COLO668 (cell line): ENCODE data around the gene KLK13.

Experiments used
- DNase-seq: peaks from one replicate; lab custom pipeline; 2025; ENCODE audit not compliant: unreplicated experiment; lab: John Stamatoyannopoulos, UW

KLK13 gene

DNA sequence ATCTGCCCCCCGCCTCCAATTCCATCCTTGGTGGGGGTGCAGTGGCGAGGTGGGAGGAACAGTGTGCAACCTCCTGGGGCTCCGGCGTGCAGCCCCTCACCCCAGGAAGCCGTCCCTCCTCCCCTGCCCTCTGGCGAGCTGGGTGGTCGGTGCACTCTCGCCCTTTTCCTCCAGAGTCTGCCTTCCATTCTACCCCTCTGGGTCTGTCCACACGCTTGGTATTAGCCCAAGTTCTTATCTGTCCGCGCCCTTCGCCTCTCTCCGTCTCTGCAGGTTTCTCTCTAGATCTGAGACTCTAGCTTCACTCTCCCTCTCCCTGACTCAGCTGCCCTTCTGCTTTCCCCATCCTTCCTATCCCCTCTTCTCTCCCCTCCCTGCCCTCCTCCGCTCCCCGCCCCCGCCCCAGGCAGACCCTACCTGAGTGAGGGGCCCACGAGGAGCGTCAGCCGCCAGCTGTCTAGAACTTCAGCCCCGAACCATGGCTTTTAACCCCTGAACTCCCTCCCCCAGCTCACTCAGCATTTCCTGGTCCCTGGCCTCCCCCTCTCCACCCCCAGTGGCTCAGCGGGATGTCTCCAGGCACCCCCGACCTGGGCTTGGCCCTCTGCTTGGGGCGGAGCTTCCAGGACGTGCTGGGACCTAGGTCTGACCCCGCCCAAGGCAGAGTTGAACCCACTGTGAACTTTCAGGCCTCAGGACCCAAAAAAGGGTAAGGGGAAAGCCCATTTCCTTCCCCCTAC is 499 bp upstream of the KLK13 start:
- DNase-seq: no peak

DNA sequence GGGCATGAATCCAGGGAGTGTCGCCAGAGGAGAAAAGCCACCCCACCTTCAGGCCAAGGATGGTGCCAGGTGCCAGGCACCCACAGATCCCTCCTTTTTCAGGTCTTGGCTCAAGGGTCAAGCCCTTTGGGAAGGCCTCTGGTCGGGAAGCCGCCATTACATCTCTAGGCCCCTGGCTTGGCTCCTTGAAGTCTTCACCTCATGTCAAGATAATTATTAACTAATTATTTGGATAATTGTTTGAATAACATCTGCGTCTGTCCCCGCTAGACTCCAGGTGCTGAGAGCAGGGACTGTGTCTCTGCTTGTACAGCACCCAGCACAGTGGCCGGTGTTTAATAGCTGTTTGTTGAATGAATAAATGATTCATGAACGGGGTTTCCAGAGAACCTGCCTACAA is 1.2 kb downstream of the KLK13 start:
- DNase-seq: no peak

DNA sequence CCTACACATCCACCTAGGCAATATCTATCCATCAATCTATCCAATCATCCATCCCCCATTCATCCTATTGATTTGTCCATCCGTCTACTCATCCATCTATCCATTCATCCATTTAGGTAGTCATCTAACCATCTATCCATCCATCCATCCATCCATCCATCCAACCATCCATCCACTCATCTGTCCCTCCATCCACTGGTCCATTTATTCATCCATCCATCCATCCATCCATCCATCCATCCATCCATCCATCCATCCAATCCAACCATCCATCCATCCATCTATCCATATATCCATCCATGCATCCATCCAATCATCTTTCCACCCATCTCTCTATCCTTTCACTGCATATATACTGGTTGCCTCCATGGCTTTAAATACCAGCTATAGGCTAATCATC is 3.9 kb downstream of the KLK13 start:
- no peak for DNase-seq

DNA sequence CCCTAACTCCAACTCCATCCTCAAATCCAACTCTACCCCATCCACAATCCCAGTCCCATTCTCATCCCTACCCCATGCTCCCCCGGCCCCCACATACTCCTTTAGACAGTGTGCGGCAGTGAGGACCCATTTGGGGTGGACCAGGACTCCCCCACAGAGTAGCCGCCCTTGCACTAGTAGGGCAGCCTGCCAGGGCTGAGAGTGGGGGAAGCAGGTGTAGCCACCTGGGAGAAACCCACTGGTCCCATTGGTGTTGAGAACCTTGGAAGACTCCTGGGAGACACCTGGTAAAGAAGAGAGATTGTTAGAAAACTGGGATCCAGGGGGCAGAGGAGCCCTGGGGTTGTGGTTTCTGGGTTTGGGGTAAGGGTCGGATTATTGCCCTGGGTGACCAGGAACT is 4.6 kb downstream of the KLK13 start:
- no peak for DNase-seq

DNA sequence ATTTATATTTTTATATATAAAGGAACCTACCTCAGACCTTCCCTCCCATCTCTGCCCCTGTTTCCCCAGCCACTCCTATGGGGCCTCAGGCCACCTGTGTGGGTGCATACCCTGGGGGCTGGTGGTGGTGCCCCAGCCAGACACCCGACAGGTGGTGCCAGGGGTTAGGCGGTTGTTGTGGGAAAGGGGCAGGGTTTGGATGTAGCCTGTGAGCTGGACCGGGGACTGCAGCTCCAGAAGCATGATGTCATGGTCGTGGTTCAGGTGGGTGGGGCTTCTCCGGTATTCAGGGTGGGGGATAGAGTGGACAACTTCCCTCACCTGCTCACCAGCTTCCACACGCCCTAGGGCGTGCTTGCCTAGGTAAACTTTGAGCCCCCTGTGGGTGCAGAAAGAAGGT is 5.2 kb downstream of the KLK13 start:
- peak; percentile 16 for DNase-seq

DNA sequence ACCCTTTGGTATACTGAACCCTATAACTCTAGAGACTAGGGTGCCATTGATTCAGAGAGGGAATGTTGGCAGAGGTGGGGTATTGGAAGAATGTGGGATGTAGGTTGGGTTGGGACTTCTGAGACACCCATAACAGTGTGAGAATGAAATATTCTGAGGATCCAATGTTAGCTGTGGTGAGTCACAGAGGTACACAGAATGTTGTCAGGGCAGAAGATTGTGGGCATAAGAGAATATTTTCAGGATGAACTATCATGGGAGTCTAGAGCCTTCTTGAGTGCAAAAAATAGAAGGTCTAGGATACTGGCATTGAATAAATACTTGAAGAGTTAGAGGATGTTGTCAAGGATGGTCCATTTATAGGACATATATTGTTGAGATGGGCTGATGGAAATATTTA is 9.0 kb downstream of the KLK13 start:
- no peak for DNase-seq

DNA sequence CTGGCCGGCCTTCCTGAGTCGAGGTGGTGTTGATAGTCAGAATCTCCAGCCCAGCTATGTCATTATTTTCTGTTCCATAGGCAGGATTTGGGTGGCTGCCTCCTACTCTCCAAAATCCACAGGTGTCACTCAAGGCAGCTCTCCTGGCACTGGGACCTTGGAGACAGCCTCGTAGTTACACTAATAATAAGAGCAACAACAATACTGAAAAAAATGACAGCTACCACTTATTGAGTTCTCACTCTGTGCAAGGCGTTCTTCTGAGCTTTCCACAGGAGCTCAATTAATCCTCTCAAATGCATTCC is 17.9 kb downstream of the KLK13 start:
- no peak for DNase-seq

DNA sequence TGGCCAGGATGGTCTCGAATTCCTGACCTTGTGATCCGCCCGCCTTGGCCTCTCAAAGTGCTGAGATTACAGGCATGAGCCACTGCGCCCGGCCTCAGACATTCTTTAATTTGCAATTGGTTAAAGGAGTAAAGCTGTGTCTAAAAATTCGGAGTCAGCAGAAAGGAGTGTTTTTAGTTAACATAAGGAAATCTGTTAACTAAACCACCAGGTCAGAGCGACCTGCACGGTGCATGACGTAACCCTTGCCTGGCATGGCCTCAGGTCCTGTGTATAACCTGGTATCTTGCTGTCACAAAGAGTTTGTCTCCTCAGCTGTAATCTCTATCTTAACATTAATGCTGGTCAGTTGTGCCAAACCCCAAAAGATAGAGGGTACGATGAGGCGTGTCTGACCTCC is 20.6 kb downstream of the KLK13 start:
- no peak for DNase-seq

DNA sequence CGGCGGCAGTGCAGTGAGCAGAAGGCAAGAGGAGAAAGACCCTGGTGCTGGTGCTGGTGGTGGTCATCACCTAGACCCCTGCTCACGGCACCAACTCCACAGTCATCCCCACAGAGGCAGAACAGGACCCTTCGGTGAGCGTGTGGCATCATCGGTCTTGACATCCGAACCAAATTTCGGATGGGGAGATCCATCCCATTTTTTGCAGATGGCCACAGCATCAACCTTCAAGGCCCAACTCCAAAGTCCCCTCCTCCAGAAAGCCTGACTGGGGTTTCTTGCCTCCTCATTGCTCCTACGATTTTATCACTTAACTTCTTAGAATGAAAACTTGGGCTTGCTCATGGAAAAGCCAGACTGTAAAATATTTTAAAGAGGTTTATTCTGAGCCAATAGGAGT is 21.4 kb downstream of the KLK13 start:
- DNase-seq: no peak

DNA sequence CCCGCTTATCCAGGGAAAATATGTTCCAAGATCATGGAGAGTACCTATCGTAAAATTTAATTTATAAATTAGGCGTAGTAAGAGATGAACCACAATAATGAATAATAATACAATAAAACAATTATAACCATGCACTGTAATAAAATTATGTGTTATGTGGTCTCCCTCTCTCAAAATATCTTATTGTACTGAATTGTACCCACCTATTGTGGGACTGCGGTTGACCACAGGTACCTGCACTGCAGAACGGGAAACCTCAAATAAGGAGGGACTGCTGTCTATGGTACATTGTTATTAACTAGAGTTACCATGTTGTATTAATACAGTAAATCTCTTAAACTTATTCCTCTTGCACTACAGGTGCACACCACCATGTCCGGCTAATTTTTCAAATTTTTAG is 24.7 kb downstream of the KLK13 start:
- no peak for DNase-seq

DNA sequence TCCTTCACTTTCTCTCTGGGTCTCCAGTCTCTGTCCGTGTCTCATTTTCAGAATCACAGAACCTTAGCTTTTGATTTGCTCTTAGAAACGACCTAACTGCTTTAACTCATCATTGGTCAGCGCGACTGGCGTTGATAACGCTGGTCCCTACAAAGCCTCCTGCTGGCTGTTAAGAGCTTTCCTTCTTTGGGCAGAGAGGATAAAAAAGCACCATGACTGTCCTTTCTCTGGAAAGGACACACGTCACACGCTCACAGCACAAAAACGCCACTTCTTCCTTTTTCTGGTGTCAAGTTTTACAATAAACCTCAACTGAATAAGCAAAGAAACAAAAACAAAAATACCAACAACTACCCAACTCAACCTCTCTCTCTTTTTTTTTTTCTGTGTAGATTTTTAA is 28.4 kb downstream of the KLK13 start:
- DNase-seq: no peak

DNA sequence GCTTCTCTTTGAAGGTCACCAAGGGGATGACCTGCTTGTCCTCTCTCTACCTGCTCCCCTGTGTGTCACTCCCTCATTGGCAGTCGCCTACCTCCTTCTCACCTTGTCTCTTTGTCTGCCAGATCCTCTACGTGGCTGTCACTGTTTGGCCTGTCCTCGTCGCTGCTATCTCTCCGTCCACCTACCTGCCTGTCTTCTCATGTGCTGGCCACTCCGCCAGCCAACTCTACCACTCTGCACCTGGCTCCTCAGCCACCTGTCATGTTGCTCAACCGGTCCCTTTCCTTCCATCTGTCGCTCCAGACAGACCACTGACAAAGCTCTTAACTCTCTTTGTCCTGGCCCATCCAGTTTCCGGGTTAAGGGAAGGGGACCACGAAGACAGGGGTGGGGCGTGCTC is 30.2 kb downstream of the KLK13 start, which contains the start of gene KLK12:
KLK12 (minus strand) TSS at position 299 of the 400 bp plus-strand sequence. CDS start 381 bp downstream, outside the sequence.
- DNase-seq: peak; percentile 71

DNA sequence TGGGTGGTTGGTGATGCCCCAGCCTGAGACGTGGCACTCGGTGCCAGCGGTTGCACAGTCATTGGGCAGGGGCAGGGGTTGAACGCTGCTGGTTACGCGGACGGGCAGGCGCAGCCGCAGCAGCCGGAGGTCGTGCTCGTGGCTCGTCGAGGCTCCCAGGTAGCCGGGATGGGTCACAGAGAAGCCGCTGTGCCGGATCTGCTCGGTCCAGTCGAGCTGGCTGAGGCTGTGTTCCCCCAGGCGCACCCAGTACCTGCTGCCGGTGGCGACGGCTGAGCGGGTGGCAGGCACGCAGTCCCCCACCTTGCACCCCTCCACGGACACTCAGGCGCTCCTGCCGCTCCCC is 33.0 kb downstream of the KLK13 start:
- DNase-seq: no peak

DNA sequence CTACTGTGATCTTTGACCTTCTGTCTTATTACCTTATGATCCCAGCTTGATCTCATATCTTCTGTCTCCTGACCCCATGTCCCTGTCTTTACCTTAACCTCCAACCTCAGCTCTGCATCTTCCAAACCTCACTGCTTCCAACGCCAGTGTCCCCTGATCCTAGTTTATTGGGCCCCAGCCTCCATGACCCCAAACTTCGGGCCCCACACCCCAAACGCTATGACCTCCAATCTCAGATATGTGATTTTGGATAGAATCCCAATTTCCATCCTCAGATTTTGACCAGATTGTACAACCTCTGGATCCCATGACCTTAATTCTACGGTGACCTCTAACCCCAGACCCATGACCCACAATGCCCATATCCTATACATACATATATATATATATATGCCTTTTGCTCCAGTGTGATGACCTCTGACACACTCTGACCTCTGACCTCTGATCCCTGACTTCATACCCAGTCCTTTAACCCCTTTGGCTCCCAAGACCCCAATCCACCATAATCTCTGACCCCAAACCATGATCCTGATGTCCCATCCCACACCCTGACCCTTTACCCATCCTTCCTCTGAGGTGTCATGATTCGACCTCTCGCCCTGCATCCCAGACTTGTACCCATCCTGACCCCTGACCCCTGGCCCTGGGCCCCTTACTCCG is 33.5 kb downstream of the KLK13 start:
- DNase-seq: no peak

DNA sequence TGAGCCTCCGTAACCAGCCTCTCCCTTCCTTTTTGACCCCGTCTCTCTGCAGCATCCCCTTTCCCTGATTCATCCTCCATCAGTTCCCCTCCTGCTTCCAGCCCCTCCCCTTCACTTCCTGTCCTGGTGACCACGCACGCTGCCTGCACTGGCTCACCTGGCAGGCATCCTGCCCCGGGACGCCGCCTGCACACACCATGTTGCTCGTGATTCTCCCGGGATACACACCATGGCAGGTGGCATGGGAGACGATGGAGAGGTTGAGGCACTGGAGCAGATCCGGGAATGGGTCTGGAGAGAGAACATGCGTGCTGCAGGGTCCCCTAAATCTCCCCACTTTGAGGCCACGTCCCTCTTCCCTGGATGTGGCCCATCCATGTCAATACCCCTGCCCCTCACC is 34.3 kb downstream of the KLK13 start:
- no peak for DNase-seq

DNA sequence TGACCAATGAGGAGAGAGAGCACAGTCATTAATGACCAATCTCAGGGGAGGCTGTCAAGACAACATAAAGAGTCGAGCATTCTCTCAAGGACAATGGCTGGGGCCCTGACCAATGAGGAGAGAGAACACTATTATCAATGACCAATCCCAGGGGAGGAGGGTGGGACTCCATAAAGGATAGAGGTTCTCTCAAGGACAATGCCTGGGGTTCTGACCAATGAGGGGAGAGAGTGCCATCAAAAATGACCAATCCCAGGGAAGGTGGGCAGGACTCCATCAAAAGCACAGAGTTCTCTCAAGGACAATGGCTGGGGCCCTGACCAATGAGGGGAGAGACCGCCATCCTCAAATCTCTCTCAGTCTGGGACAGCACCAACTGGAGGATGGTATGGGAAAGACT is 35.2 kb downstream of the KLK13 start:
- DNase-seq: no peak

DNA sequence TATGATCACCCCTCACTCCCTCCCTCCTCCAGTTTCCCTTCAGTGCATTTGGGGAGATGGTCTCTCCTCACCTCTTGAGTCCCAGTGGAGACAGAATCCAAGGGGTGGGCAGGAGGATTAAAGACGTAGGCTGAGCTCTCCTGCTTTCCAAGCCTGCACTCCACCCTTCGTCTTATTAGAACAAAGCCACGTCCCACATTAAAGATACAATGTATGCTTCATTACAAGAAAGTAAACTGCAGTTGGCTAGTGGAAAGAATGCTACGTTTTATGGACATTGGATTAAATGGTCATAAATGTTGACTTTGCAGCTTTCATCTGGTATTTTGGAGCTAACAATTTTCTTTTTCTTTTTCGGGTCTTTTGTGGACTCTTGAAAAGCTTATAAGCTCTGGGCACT is 37.0 kb downstream of the KLK13 start:
- DNase-seq: no peak

DNA sequence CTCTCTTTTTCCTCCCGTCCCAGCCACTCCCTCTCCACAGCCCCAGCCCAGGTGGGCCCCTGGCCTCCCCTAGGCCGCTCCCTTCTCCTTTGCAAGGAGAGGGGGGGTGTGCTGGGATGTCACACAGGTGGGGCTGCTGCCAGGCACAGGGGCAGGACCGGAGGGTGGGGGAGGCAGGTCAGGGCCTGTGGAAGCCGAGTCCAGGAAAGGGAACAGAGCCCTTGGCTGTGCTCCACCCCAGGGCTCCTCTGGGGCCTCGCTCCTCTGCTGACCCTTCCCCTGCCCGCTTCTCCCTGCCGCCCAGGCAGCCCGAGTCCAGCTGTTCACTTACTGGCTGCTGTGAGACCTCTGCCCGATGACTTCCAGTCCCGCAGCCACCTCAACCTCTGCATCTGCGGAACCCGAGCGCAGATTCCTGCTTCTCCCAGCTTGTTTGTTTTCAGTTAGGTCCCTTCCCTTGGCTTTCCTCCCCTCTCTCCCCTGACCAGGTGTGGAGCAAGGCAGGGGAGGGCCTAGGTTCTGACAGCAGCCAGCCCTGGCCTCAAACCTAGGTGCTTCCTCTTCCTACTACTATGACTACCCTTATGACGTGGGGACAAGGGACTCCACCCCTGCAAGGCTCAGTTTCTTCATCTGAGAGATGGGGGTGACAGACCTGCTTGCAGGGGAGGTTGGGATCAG is 37.6 kb downstream of the KLK13 start:
- DNase-seq: no peak

DNA sequence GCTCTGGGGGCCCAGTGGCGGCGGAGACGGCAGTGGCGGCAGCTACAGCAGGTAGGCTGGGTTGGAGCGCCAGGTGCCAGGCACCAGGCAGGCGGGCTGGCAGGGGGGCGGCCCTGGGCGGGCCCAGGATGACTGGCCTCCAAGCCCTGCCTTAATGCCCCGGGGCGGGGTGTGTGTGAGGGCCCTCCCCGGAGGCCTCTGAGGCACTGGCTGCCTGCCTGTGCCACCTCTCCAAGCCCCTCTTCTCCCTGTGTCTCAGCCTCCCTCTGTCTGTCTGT is 38.4 kb downstream of the KLK13 start, which contains the start of gene KLK11:
KLK11 (minus strand) TSS at position 63 of the 278 bp plus-strand sequence. CDS start 985 bp downstream, outside the sequence.
- DNase-seq: peak; percentile 81

DNA sequence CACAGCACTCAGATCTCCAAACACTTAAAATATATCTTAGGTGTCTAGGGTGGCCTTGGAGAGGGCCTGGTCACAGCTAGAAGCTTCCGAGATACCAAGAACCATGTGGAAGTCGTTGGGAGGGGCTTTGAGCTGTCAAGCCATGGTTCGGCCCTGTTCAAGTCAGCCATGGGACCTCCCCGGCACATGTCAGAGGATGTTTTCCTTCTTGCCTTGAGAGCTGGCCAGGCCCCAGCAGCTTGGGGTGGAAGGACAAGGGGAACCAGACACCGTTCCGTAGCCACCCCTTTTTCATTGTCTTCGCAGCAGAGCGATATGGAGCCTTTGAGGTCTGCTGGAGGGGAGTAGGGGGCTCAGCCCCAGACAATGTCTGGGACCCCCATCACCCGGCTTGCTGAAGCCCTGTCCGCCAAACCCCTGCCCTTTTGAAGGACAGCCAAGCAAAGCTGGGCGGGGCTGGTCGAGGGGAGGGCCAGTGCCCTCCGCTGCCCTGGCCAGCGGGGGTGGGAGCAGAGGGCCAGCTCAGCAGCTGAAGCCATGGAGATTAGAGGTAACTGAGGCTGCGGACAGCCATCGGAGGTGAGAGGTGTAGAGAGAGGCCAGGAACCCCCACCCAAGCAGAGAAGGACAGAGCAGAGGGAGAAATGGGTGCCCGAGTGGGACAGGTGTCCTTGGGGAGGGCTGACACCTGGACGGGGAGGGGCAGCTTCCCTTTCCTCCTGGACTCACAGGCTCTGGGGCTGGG is 38.9 kb downstream of the KLK13 start:
- no peak for DNase-seq

DNA sequence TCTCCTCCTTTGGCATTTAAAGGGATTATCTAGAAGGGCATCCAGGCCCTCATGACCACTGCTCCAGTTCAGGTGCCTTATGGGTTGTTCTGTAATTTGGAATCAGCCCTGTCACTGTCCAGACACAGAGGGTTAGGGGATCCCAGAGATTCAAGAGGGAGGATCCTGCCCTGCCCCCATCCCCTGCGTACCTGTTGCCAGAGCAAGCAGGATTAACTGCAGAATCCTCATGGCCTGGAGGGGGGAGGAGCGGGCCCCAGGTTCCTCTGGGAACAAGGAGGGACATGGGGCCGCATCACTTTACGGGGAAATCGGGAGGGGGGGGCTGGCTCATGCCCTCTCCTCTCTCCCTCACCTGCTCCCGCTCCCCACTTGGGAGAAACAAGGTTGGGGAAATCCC is 39.5 kb downstream of the KLK13 start:
- peak; percentile 12 for DNase-seq

DNA sequence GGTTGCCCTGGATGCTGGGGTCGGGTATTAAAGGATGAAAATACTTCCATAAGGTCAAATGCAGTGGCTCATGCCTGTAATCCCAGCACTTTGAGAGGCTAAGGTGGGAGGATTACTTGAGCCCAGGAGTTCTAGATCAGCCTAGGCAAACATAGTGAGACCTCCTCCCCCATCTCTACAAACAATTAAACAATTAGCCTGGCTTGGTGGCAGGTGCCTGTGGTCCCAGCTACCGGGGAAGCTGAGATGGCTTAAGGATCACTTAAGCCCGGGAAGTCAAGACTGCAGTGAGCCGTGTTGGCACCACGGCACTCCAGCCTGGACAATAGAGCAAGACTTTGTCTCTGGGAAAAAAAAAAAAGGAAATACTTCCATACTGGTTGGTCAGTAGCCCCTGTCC is 40.0 kb downstream of the KLK13 start:
- peak; percentile 35 for DNase-seq
